Lung (tissue), 12 donors: ENCODE results near the gene CCNY. TPM values are rescaled to one million over a fixed set of nuclear protein-coding genes. Genes with fewer than 3 reads are reported as not detected.

Experiments
- ATAC-seq: fragments of 200-7000 bp; cut with Tn5 transposase; one replicate; pipeline ENCODE4 v1.9.1; 2020; ENCODE audit warnings: moderate number of reproducible peaks; ENCODE audit not compliant: insufficient read depth, low FRiP score
- DNase-seq, 3 donors: peaks; one replicate each; pipeline ENCODE4 v3.0.0-alpha.2; 2013 to 2017
- H3K27ac ChIP-seq, 2 donors: one replicate each; pipeline ENCODE4 v1.5.1; 2013; ENCODE audit warnings: mild to moderate bottlenecking in 2 of 2, moderate library complexity in 2 of 2, control low read depth in 1 of 2, inconsistent platforms in 1 of 2, low read depth in 1 of 2, low read length in 1 of 2
- H3K27me3 ChIP-seq, 3 donors: one replicate each; pipeline ENCODE4 v1.5.1; 2013; ENCODE audit warnings: low read length in 2 of 3; ENCODE audit not compliant: control insufficient read depth in 3 of 3, insufficient read depth in 3 of 3
- H3K36me3 ChIP-seq, 4 donors: one replicate each; pipeline ENCODE4 v1.5.1; 2013; ENCODE audit warnings: low read length in 4 of 4, mild to moderate bottlenecking in 1 of 4, moderate library complexity in 1 of 4; ENCODE audit not compliant: control insufficient read depth in 4 of 4, insufficient read depth in 4 of 4
- H3K4me1 ChIP-seq, 5 donors: one replicate each; pipeline ENCODE4 v1.5.1; 2013; ENCODE audit warnings: low read length in 5 of 5, mild to moderate bottlenecking in 2 of 5, moderate library complexity in 1 of 5; ENCODE audit not compliant: control insufficient read depth in 5 of 5, insufficient read depth in 5 of 5
- H3K4me3 ChIP-seq: one replicate; pipeline ENCODE4 v1.5.1; 2013; ENCODE audit warnings: mild to moderate bottlenecking, control low read depth, moderate library complexity
- H3K9ac ChIP-seq, 2 donors: one replicate each; pipeline ENCODE4 v1.5.1; 2013; ENCODE audit warnings: low read length in 2 of 2, control low read depth in 1 of 2; ENCODE audit not compliant: insufficient read depth in 1 of 2
- H3K9me3 ChIP-seq, 4 donors: one replicate each; pipeline ENCODE4 v1.5.1; 2013; ENCODE audit warnings: low read length in 3 of 4, mild to moderate bottlenecking in 1 of 4, moderate library complexity in 1 of 4; ENCODE audit not compliant: control insufficient read depth in 4 of 4, insufficient read depth in 3 of 4
- WGBS, 2 donors: extraction: QIAGEN DNeasy Blood & Tissue Kit; methylation state at CpG; one replicate each; pipeline ENCODE4 v1.1.7; 2013; 5-methylcytosine and 5-hydroxymethylcytosine counted together
- polyA plus RNA-seq, 2 donors: library from polyadenylated mRNA; stranded (reverse); fragments of 200-250 nt; gene quantifications; one replicate each; pipeline ENCODE4 v1.2.1, GENCODE V29; 2013
- total RNA-seq, 2 donors: library from RNA; depleted of rRNA in 1 of 2; stranded (reverse); fragments of >200 nt in 1 of 2; gene quantifications; one replicate each; pipeline ENCODE4 v1.2.1, GENCODE V29; 2014 to 2021
- TF ChIP-seq, protein P1 (sequence below): IDR thresholded peaks from 2 replicates; pipeline ENCODE4 v1.5.1; 2012; ENCODE audit warnings: mild to moderate bottlenecking; ENCODE audit errors: control extremely low read depth, extremely low read depth
- donor health status: control.
- donor health status: control.
- donor health status: Bipolar disorder and iron deficiency.
- donor health status: healthy.
- donor health status: DM: yes; HTN: yes; CAD: no.

The CCNY gene
- total and polyA plus RNA-seq, 4 donors, result 26.6 to 63.0 (median 38.8) TPM

DNA sequence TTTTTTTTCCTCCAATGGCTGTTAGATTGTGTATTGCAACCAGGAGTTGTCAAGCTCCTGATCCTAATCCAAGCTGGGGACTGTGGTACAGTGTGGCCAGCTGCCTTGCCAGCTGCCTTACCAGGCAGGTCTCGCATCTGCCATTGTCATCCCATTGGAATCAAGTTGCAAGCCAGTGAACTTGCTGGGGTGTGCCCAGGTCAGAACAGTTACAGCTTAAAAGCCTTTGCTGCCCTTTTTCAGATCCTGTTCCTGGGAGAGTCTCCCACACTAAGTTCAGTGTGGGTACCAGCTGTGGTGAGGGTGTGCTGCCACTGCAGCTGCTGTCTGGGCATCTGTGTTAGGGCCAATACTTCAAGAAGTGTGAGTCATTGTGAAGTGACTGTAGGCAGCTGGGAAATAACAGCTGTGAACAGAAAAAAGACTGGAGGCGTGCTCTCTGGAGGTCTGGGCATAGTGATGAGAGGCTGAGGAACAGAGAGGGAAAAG lies 72.8 kb downstream of the CCNY start:
- Histone ChIP-seq H3K4me1 (peaks cover 0 to 28% (median 0%) of the 10 kb centered on the region in 5 donors), H3K27ac (no peak overlapping the region), H3K27me3 (no peaks in the 10 kb centered on the region), H3K4me3 (no peak overlapping the region), H3K9me3 (no peaks in the 10 kb centered on the region), H3K36me3 (no peaks in the 10 kb centered on the region), H3K9ac (no peak overlapping the region)
- WGBS, 2 donors, result 77 to 85% methylated on average over 2 of the region's 2 CpGs
- peak; percentile 30 to 60 (median 58) for DNase-seq
- ATAC-seq, result peak; percentile 86
- TF ChIP-seq, protein P1, sequence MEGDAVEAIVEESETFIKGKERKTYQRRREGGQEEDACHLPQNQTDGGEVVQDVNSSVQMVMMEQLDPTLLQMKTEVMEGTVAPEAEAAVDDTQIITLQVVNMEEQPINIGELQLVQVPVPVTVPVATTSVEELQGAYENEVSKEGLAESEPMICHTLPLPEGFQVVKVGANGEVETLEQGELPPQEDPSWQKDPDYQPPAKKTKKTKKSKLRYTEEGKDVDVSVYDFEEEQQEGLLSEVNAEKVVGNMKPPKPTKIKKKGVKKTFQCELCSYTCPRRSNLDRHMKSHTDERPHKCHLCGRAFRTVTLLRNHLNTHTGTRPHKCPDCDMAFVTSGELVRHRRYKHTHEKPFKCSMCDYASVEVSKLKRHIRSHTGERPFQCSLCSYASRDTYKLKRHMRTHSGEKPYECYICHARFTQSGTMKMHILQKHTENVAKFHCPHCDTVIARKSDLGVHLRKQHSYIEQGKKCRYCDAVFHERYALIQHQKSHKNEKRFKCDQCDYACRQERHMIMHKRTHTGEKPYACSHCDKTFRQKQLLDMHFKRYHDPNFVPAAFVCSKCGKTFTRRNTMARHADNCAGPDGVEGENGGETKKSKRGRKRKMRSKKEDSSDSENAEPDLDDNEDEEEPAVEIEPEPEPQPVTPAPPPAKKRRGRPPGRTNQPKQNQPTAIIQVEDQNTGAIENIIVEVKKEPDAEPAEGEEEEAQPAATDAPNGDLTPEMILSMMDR, result no peak

DNA sequence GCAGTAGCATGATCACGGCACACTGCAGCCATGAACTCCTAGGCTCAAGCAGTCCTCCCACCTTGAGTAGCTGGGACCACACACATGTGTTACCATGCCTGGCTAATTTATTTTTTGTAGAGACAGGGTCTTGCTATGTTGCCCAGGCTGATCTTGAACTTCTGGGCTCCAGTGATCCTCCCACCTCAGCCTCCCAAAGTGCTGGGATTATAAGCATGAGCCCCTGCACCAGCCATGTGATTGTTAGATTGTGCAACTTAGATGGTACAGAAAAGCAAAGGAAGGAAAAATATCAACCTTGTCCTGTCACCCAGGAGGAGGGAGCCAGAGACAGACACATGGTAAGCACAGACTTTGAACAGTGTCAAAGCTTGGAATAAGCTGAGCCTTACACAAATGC lies 73.5 kb downstream of the CCNY start:
- Histone ChIP-seq H3K9me3 (no peaks in the 10 kb centered on the region), H3K27ac (no peak overlapping the region), H3K27me3 (no peaks in the 10 kb centered on the region), H3K4me1 (peaks cover 0 to 27% (median 0%) of the 10 kb centered on the region in 5 donors), H3K36me3 (no peaks in the 10 kb centered on the region), H3K9ac (no peak overlapping the region), H3K4me3 (no peak overlapping the region)
- TF ChIP-seq, protein P1, result no peak
- ATAC-seq (no peak), DNase-seq (no peak)
- 92 to 94% methylated on average over 1 of the region's 1 CpG for WGBS, 2 donors

DNA sequence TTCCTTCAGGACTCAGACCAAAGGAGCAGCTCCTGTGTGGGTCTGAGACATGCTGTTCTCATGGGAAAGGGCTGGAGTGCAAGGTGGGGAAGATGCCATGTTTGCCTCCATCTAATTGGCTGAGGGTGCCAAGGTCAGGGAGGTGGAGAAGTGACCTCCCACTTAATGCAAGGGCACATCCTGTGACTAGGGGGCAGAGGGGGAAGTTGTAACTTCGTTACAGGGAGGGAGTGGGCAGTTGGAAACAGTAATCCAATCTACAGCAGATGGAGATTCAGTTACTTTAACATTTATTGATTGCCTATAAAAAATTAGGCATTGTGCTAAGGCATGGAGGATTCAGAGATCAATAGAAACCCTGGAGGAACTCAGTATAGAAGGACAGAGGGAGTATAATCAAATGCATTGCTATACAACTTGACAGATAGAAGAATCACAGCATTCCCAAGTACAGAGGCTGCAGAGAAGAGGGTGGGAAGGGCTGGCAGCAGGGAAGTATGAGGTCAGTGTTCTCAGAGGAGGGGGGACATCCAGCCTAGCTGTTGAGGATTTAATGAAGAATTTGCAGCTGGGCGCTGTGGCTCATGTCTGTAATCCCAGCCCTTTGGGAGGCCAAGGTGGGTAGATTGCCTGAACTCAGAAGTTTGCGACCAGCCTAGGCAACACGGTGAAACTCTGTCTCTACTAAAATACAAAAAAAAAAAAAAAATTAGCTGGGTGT lies 75.9 kb downstream of the CCNY start:
- DNase-seq (no peak), ATAC-seq (no peak)
- Histone ChIP-seq H3K9me3 (no peaks in the 10 kb centered on the region), H3K4me3 (no peak overlapping the region), H3K27ac (no peak overlapping the region), H3K36me3 (no peaks in the 10 kb centered on the region), H3K9ac (no peak overlapping the region), H3K4me1 (peaks cover 0 to 30% (median 0%) of the 10 kb centered on the region in 5 donors), H3K27me3 (no peaks in the 10 kb centered on the region)
- TF ChIP-seq, protein P1, result no peak
- WGBS, 2 donors, result 77 to 81% methylated on average over 4 of the region's 4 CpGs
